ENCODE data around the gene SIX6. TPM values are rescaled to one million over a fixed set of nuclear protein-coding genes. Genes with fewer than 3 reads are reported as not detected.
A peak's percentile ranks its signal among the peaks of the same experiment; 100 is the strongest.

The SIX6 gene
- total and polyA plus RNA-seq, 2 experiments from 2014 or later, result not detected

DNA sequence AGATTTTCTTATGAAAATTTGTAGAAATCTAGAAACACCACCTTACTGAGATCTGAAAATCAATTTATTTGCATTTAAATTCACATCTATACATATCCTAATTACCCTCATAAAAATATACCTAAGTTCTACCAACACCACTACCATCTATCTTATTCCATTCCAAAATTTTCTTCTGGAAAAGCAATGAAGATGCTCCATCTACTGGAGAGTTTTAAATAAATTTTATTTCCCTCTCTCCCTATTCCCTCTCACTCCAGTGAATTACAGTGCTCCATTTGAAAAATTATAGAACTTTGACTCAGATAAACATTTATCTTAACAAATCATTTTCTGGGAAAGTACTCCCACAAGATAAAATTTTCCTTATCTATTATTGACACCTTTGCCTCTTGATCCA is 20.8 kb upstream of the SIX6 start:
- TF ChIP-seq CTCF (IDR thresholded peaks at IDR 0.05; ENCODE audit: low read depth, low read length), result peak; percentile 21
- Histone ChIP-seq H3K27me3 (peaks cover 52% of the 10 kb centered on the region), H3K27ac (no peak overlapping the region), H3K36me3 (no peaks in the 10 kb centered on the region), H3K4me1 (ENCODE audit: low read depth) (no peaks in the 10 kb centered on the region), H3K4me3 (no peak overlapping the region), H3K9me3 (ENCODE audit: low read depth) (no peaks in the 10 kb centered on the region)
- DNase-seq (ENCODE audit: low read depth in 1 of 2, low spot score in 1 of 2), result no peak

- no peaks in the 10 kb centered on the region for H3K36me3 ChIP-seq
- no peak overlapping the region for H3K4me3 ChIP-seq
- no peaks in the 10 kb centered on the region for H3K9me3 ChIP-seq (ENCODE audit: low read depth)
- no peaks in the 10 kb centered on the region for H3K4me1 ChIP-seq (ENCODE audit: low read depth)
- TF ChIP-seq CTCF (IDR thresholded peaks at IDR 0.05; ENCODE audit: low read depth, low read length), result no peak
- H3K27ac ChIP-seq, result no peak overlapping the region
- peaks cover 55% of the 10 kb centered on the region for H3K27me3 ChIP-seq
- DNase-seq (ENCODE audit: low read depth in 1 of 2, low spot score in 1 of 2), result no peak
These were observed 18.7 kb upstream of the SIX6 start for GRCh38 chr14:60490270-60490669.

DNA sequence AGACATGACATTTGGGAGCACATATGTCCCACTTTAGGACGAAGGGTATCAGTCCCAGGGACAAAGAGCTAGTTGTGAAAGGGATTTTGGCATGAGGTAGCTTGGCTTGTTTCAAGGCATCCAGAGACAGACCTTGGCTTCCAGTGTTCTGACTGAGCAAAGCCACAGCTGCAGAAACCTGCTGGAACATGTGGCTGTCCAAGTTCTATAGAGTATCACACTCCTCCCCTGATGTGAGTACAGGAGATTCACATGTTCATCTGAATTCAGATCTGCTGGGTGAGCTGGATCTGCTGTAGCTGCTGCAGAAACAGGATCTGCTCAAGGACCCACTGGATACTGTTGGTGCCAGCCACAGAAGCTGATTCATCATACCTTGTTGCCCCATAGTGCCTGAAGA is 13.0 kb upstream of the SIX6 start:
- no peak for DNase-seq (ENCODE audit: low read depth in 1 of 2, low spot score in 1 of 2)
- Histone ChIP-seq H3K4me1 (ENCODE audit: low read depth) (no peaks in the 10 kb centered on the region), H3K27me3 (peaks cover 40% of the 10 kb centered on the region), H3K36me3 (no peaks in the 10 kb centered on the region), H3K9me3 (ENCODE audit: low read depth) (no peaks in the 10 kb centered on the region), H3K27ac (no peak overlapping the region), H3K4me3 (no peak overlapping the region)
- no peak for TF ChIP-seq CTCF (IDR thresholded peaks at IDR 0.05; ENCODE audit: low read depth, low read length)

- TF ChIP-seq CTCF (IDR thresholded peaks at IDR 0.05; ENCODE audit: low read depth, low read length), result no peak
- Histone ChIP-seq H3K27ac (no peak overlapping the region), H3K36me3 (no peaks in the 10 kb centered on the region), H3K4me1 (ENCODE audit: low read depth) (no peaks in the 10 kb centered on the region), H3K27me3 (peaks cover 91% of the 10 kb centered on the region), H3K9me3 (ENCODE audit: low read depth) (no peaks in the 10 kb centered on the region), H3K4me3 (no peak overlapping the region)
- no peak for DNase-seq (ENCODE audit: low read depth in 1 of 2, low spot score in 1 of 2)
These were observed 6.4 kb upstream of the SIX6 start for GRCh38 chr14:60502541-60502940.

GRCh38 chr14:60505448-60505847 is 3.5 kb upstream of the SIX6 start:
- no peak for DNase-seq (ENCODE audit: low read depth in 1 of 2, low spot score in 1 of 2)
- H3K27me3 ChIP-seq, result peaks cover 100% of the 10 kb centered on the region
- TF ChIP-seq CTCF (IDR thresholded peaks at IDR 0.05; ENCODE audit: low read depth, low read length), result no peak

DNA sequence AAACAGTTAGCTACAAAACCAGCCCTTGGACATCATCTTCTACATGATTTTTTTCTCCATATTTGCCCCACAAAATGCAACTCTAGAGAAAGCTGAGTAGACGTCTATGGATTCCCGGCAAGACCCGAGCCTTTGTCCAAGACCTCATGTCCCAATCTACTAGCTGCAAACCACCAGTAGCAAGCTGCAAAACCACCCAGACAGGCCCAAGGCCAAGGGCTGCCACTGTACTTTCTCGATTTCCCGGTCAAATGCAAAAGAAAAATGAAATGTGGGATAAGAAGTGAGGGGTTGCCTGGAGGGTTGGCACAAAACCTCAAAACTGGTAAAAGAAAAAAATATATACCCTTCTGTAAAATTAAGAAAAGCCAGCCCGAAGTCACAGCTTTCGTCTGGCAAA is 2.9 kb upstream of the SIX6 start:
- Histone ChIP-seq H3K4me1 (ENCODE audit: low read depth) (peaks cover 4% of the 10 kb centered on the region), H3K4me3 (no peak overlapping the region), H3K9me3 (ENCODE audit: low read depth) (no peaks in the 10 kb centered on the region), H3K27ac (no peak overlapping the region), H3K36me3 (no peaks in the 10 kb centered on the region), H3K27me3 (peaks cover 100% of the 10 kb centered on the region)
- no peak for DNase-seq (ENCODE audit: low read depth in 1 of 2, low spot score in 1 of 2)
- TF ChIP-seq CTCF (IDR thresholded peaks at IDR 0.05; ENCODE audit: low read depth, low read length), result no peak

More at GRCh38 chr14:60505448-60505847, 3.5 kb upstream of the SIX6 start:
- Histone ChIP-seq H3K4me1 (ENCODE audit: low read depth) (peaks cover 4% of the 10 kb centered on the region), H3K27ac (no peak overlapping the region), H3K36me3 (no peaks in the 10 kb centered on the region), H3K9me3 (ENCODE audit: low read depth) (no peaks in the 10 kb centered on the region), H3K4me3 (no peak overlapping the region)

All from cardiac muscle cell (in vitro differentiated cells and primary cell).